Measurements from ENCODE around the gene IFNL4. TPM values are rescaled to one million over a fixed set of nuclear protein-coding genes. Genes with fewer than 3 reads are reported as not detected.

IFNL4 gene
- polyA plus RNA-seq, 3 donors = not detected

- Histone ChIP-seq H3K4me1 (ENCODE audit: control insufficient read depth in 1 of 2, insufficient read depth in 2 of 2, low read length in 2 of 2) (no peaks in the 10 kb centered on the region), H3K9ac (ENCODE audit: insufficient read depth, low read length, poor library complexity, severe bottlenecking) (no peak overlapping the region), H3K4me3 (replicated peaks in 1 of 3; ENCODE audit: low read depth in 2 of 3, low read length in 3 of 3) (no peak overlapping the region), H4K20me1 (ENCODE audit: insufficient read depth, low read length) (no peaks in the 10 kb centered on the region), H2AFZ (ENCODE audit: insufficient read depth, low read depth, low read length, poor library complexity, severe bottlenecking) (no peak overlapping the region), H3K4me2 (replicated peaks; ENCODE audit: extremely low read depth, low read length, poor library complexity, severe bottlenecking) (no peak overlapping the region), H3K79me2 (ENCODE audit: insufficient read depth, low read length) (no peaks in the 10 kb centered on the region), H3K36me3 (replicated peaks in 1 of 2; ENCODE audit: control insufficient read depth in 1 of 2, insufficient read depth in 2 of 2, low read length in 2 of 2) (no peaks in the 10 kb centered on the region), H3K27me3 (ENCODE audit: control insufficient read depth in 2 of 2, insufficient read depth in 2 of 2, low read length in 2 of 2) (peaks cover 10 to 42% of the 10 kb centered on the region in 2 donors), H3K27ac (ENCODE audit: low read depth in 1 of 2, low read length in 2 of 2) (no peak overlapping the region), H3K9me3 (replicated peaks in 1 of 2; ENCODE audit: control insufficient read depth in 1 of 2, insufficient read depth in 1 of 2, low read length in 2 of 2) (peaks cover 0 to 9% of the 10 kb centered on the region in 2 donors)
- no peak for DNase-seq
- 22% methylated on average over 6 of the region's 7 CpGs for WGBS (ENCODE audit: insufficient coverage)
- Mint-ChIP-seq H3K4me3 (no peak overlapping the region), H3K36me3 (peaks cover 0 to 2% of the 10 kb centered on the region in 2 donors), H3K27ac (no peak overlapping the region), H3K27me3 (ENCODE audit: low read depth in 3 of 3) (peaks cover 39 to 68% (median 43%) of the 10 kb centered on the region in 3 donors), H3K4me1 (peaks cover 3% of the 10 kb centered on the region), H3K9me3 (peaks cover 0 to 7% (median 2%) of the 10 kb centered on the region in 7 donors)
- no peak for TF ChIP-seq CTCF (IDR thresholded peaks at IDR 0.05)
- intact Hi-C loops (cut with micrococcal nuclease) = no loop called here
Observed at GRCh38 chr19:39196320-39196719, 52.3 kb downstream of the IFNL4 start.

Other genes with a start within 250 kb of the IFNL4 start
- gene FBXO27, start 216.3 kb downstream of the IFNL4 start, polyA plus RNA-seq = not detected
- not detected for gene ACP7, start 164.5 kb downstream of the IFNL4 start, polyA plus RNA-seq
- gene PAK4, start 123.1 kb downstream of the IFNL4 start, polyA plus RNA-seq = 10 to 100 TPM in 1 of 3 donors, 1 to 10 TPM in 2; 1.3 to 11.3 (median 1.5) TPM
- not detected for gene NCCRP1, start 51.9 kb downstream of the IFNL4 start, polyA plus RNA-seq
- not detected for gene SYCN, start 44.6 kb downstream of the IFNL4 start, polyA plus RNA-seq
- gene IFNL3, start 3.9 kb downstream of the IFNL4 start, polyA plus RNA-seq = not detected
- not detected for gene IFNL2, start 19.5 kb upstream of the IFNL4 start, polyA plus RNA-seq
- gene IFNL1, start 47.6 kb upstream of the IFNL4 start, polyA plus RNA-seq = not detected
- 1 to 10 TPM; 1.1 to 3.0 (median 1.9) TPM for gene LRFN1, start 72.0 kb upstream of the IFNL4 start, polyA plus RNA-seq
- 1,000 to 10,000 TPM in 2 of 3 donors, 100 to 1,000 TPM in 1; 548 to 1,874 (median 1,536) TPM for gene GMFG, start 87.2 kb upstream of the IFNL4 start, polyA plus RNA-seq
- 10 to 100 TPM in 1 of 3 donors, 1 to 10 TPM in 2; 4.5 to 56.6 (median 5.6) TPM for gene SAMD4B, start 93.6 kb upstream of the IFNL4 start, polyA plus RNA-seq
- 10 to 100 TPM; 22.7 to 37.8 (median 25.2) TPM for gene PAF1, start 142.2 kb upstream of the IFNL4 start, polyA plus RNA-seq
- 10 to 100 TPM; 35.8 to 38.2 (median 37.0) TPM for gene MED29, start 142.5 kb upstream of the IFNL4 start, polyA plus RNA-seq
- gene ZFP36, start 158.0 kb upstream of the IFNL4 start, polyA plus RNA-seq = 1,000 to 10,000 TPM in 1 of 3 donors, 100 to 1,000 TPM in 2; 473 to 2,084 (median 632) TPM
- gene PLEKHG2, start 163.8 kb upstream of the IFNL4 start, polyA plus RNA-seq = 100 to 1,000 TPM in 1 of 3 donors, 1 to 10 TPM in 1, under 1 TPM in 1; 0.73 to 202 (median 1.2) TPM
- 1,000 to 10,000 TPM in 2 of 3 donors, 100 to 1,000 TPM in 1; 689 to 2,619 (median 1,038) TPM for gene RPS16, start 187.1 kb upstream of the IFNL4 start, polyA plus RNA-seq
- 10 to 100 TPM; 43.6 to 83.2 (median 50.7) TPM for gene SUPT5H, start 196.7 kb upstream of the IFNL4 start, polyA plus RNA-seq
- 10 to 100 TPM; 22.0 to 54.6 (median 43.8) TPM for gene TIMM50, start 232.0 kb upstream of the IFNL4 start, polyA plus RNA-seq

Measured in CD14-positive monocyte (primary cell).